Suprapubic skin (tissue), 4 donors: ENCODE data around the gene ZCCHC7. TPM values are rescaled to one million over a fixed set of nuclear protein-coding genes. Genes with fewer than 3 reads are reported as not detected.

ENCODE experiments used
- DNase-seq, 2 donors: peaks; one replicate each; pipeline ENCODE4 v3.0.0-alpha.2; 2019; ENCODE audit warnings: low spot score in 2 of 2
- H3K27ac ChIP-seq: fragments of 200-600 bp; sonication (generic); one replicate; pipeline ENCODE4 v1.5.1; 2019
- H3K27me3 ChIP-seq: fragments of 200-600 bp; sonication (generic); one replicate; pipeline ENCODE4 v1.5.1; 2019
- H3K36me3 ChIP-seq: fragments of 200-600 bp; sonication (generic); one replicate; pipeline ENCODE4 v1.5.1; 2019
- H3K4me1 ChIP-seq: fragments of 200-600 bp; sonication (generic); one replicate; pipeline ENCODE4 v1.5.1; 2019
- H3K4me3 ChIP-seq: fragments of 200-600 bp; sonication (generic); one replicate; pipeline ENCODE4 v1.5.1; 2019; ENCODE audit warnings: mild to moderate bottlenecking
- H3K9me3 ChIP-seq: fragments of 200-600 bp; sonication (generic); one replicate; pipeline ENCODE4 v1.5.1; 2019
- EP300 ChIP-seq: sonication (generic); formaldehyde crosslinking; IDR thresholded peaks from one replicate; pipeline ENCODE4 v1.6.1; 2017; ENCODE audit warnings: antibody characterized with exemption
- POLR2A ChIP-seq, 2 donors: fragments of 450-650 bp; IDR thresholded peaks; one replicate each; pipeline ENCODE4 v1.6.1; 2017; ENCODE audit warnings: antibody characterized with exemption in 2 of 2, mild to moderate bottlenecking in 2 of 2, moderate library complexity in 2 of 2
- POLR2AphosphoS5 ChIP-seq, 3 donors: sonication (generic); formaldehyde crosslinking; IDR thresholded peaks; one replicate each; pipeline ENCODE4 v1.6.1; 2017; ENCODE audit warnings: antibody characterized with exemption in 3 of 3
- WGBS: methylation state at CpG from one replicate; pipeline ENCODE4 v1.1.5; 2018; 5-methylcytosine and 5-hydroxymethylcytosine counted together
- total RNA-seq, 4 donors: library from RNA; depleted of rRNA; stranded (reverse); fragments of >200 nt; gene quantifications; one replicate each; pipeline ENCODE4 v1.1.0, GENCODE V29; 2016
- TF ChIP-seq, protein P1 (sequence below), 2 donors: fragments of 200-600 bp in 1 of 2; fragments of 450-650 bp in 1 of 2; sonication (generic) in 1 of 2; IDR thresholded peaks; one replicate each; pipeline ENCODE4 v1.5.1; 2016 to 2019; ENCODE audit warnings: antibody characterized with exemption in 2 of 2, mild to moderate bottlenecking in 1 of 2, moderate library complexity in 1 of 2

ZCCHC7 gene
- total RNA-seq, 4 donors from 2014 or later = 16.3 to 37.6 (median 20.4) TPM

DNA sequence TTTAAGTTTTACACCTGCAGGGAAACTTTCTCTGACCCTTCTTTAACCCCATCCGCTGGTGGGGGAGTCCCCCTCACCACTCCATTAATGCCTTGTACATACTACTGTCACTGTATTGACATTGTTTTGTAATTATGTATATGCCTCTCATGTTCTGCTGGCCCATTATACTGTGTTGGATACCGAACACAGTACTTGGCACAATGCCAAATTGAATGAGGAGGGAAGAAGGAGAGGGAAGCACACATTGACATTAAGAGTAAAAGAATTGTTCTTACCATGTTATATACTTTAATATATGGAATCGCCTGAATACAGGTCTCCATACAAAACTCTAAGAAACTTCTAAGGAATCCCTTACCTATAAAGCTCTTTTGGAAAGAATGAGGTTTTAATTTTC, 228.5 kb downstream of the ZCCHC7 start:
- no peak for DNase-seq
- no peak overlapping the region for H3K4me3 ChIP-seq
- no peak overlapping the region for H3K27ac ChIP-seq
- TF ChIP-seq EP300 (no peak), POLR2AphosphoS5 (IDR thresholded peaks at IDR 0.05) (no peak), POLR2A (IDR thresholded peaks at IDR 0.05) (no peak)
- TF ChIP-seq, protein P1, sequence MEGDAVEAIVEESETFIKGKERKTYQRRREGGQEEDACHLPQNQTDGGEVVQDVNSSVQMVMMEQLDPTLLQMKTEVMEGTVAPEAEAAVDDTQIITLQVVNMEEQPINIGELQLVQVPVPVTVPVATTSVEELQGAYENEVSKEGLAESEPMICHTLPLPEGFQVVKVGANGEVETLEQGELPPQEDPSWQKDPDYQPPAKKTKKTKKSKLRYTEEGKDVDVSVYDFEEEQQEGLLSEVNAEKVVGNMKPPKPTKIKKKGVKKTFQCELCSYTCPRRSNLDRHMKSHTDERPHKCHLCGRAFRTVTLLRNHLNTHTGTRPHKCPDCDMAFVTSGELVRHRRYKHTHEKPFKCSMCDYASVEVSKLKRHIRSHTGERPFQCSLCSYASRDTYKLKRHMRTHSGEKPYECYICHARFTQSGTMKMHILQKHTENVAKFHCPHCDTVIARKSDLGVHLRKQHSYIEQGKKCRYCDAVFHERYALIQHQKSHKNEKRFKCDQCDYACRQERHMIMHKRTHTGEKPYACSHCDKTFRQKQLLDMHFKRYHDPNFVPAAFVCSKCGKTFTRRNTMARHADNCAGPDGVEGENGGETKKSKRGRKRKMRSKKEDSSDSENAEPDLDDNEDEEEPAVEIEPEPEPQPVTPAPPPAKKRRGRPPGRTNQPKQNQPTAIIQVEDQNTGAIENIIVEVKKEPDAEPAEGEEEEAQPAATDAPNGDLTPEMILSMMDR (IDR thresholded peaks at IDR 0.05) = no peak
- no peaks in the 10 kb centered on the region for H3K9me3 ChIP-seq
- no peaks in the 10 kb centered on the region for H3K4me1 ChIP-seq
- WGBS = 74% methylated on average over 3 of the region's 3 CpGs
- H3K27me3 ChIP-seq = no peaks in the 10 kb centered on the region
- H3K36me3 ChIP-seq = peaks cover 16% of the 10 kb centered on the region

DNA sequence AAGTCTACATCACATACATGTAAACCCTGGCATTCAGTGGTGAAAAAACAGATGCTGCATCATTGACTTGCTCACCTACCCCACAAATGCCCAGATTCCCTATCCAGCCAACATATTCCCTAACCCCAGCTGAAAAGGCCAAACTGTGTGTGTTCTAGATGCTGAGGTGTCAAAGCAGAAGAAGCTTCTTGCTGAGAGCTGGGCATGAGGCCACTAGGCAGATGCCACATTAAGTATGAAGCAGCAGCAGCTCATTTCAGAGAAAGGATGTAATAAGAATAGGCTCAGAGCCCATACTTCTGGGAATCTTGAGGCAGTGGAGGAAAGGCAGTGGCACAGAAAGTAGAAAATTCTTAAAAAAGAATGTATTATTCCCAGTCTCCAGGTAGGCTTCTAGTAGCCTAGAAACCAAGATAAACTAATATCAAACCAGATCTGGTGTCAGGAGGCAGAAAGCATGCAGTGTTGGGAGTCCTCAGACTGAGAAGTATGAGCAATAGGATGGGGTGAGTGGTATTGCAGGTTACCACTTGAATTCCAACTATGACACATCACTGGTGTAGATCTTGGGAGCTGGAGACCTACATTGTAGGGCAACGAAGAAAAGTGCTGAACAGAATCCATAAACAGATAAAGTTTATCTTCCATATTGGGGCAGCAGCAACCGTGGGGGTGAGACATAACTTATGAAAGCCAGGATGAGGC, 230.3 kb downstream of the ZCCHC7 start:
- Histone ChIP-seq H3K36me3 (peaks cover 23% of the 10 kb centered on the region), H3K27ac (no peak overlapping the region), H3K4me3 (no peak overlapping the region), H3K9me3 (no peaks in the 10 kb centered on the region), H3K4me1 (no peaks in the 10 kb centered on the region), H3K27me3 (no peaks in the 10 kb centered on the region)
- DNase-seq = no peak
- WGBS = 87% methylated on average over 2 of the region's 2 CpGs
- TF ChIP-seq EP300 (no peak), POLR2A (IDR thresholded peaks at IDR 0.05) (no peak), POLR2AphosphoS5 (IDR thresholded peaks at IDR 0.05) (no peak)
- TF ChIP-seq, protein P1 (IDR thresholded peaks at IDR 0.05) = no peak

DNA sequence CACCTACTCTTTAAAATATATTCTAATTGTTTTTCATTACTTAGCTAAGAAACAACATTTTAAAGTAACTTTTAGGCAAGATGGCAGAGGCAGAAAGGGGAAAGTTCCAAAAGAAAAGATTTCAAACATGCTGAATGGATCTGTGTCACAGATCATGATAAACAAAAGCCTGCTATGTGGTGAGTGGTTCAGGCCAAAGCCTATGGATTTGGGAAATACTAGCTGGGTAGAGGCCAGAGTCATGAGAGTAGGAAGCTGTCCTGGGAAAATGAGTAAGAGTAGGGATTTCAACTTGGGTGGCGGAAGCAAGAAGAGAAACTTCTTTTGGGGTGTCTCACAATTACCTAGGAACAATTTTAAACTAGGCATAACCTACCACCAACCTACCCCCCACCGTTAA, 233.4 kb downstream of the ZCCHC7 start:
- Histone ChIP-seq H3K27ac (no peak overlapping the region), H3K4me1 (no peaks in the 10 kb centered on the region), H3K27me3 (no peaks in the 10 kb centered on the region), H3K9me3 (no peaks in the 10 kb centered on the region), H3K36me3 (peaks cover 35% of the 10 kb centered on the region), H3K4me3 (no peak overlapping the region)
- TF ChIP-seq, protein P1 (IDR thresholded peaks at IDR 0.05) = no peak
- no peak for TF ChIP-seq POLR2AphosphoS5 (IDR thresholded peaks at IDR 0.05)
- no peak for TF ChIP-seq POLR2A (IDR thresholded peaks at IDR 0.05)
- TF ChIP-seq EP300 = no peak
- DNase-seq = no peak
- 97% methylated on average over 2 of the region's 2 CpGs for WGBS

DNA sequence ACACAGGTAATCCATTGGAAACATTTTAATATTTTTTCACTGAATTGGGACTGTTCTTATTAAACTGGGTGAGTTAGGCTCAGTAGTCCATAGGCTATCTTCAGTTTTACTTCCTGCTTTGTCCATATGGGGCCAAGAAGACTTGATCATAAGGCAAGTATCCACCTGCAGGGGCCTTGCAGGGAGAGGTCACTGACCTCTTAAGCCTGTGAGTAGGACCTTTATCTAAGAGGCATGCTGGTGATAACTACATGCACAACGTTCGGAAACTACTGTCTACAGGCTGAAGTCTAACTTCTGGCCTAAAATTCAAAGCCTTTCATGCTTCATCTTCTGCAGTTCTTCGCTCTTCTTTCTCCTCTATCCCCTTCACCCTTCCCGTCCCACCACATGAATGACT, 242.1 kb downstream of the ZCCHC7 start:
- Histone ChIP-seq H3K27me3 (no peaks in the 10 kb centered on the region), H3K27ac (no peak overlapping the region), H3K4me3 (no peak overlapping the region), H3K9me3 (no peaks in the 10 kb centered on the region), H3K36me3 (no peaks in the 10 kb centered on the region), H3K4me1 (no peaks in the 10 kb centered on the region)
- no peak for DNase-seq
- 92% methylated on average over 4 of the region's 4 CpGs for WGBS
- TF ChIP-seq POLR2AphosphoS5 (IDR thresholded peaks at IDR 0.05) (no peak), POLR2A (IDR thresholded peaks at IDR 0.05) (no peak), EP300 (no peak)
- TF ChIP-seq, protein P1 (IDR thresholded peaks at IDR 0.05) = no peak

DNA sequence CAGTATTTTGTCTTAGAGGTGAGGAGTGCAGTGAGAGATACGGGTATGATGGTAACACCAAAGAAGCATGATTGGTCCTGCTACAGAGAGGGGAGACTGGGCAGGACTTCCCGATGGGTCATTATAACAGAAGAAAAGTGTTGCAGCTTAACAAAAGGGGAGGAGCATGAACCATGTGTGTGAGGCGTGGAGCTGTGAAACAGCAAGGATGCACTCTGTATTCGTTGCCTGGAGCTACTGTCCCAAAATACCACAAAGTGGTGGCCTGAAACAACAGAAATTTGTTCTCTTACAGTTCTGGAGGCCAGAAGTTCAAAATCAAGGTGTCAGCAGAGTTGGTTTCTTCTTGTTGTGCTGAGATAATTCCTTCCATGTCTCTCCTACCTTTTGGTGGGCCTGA, 242.8 kb downstream of the ZCCHC7 start:
- Histone ChIP-seq H3K27ac (no peak overlapping the region), H3K27me3 (no peaks in the 10 kb centered on the region), H3K4me1 (no peaks in the 10 kb centered on the region), H3K9me3 (no peaks in the 10 kb centered on the region), H3K4me3 (no peak overlapping the region), H3K36me3 (no peaks in the 10 kb centered on the region)
- no peak for DNase-seq
- TF ChIP-seq POLR2A (IDR thresholded peaks at IDR 0.05) (no peak), POLR2AphosphoS5 (IDR thresholded peaks at IDR 0.05) (no peak), EP300 (no peak)
- TF ChIP-seq, protein P1 (IDR thresholded peaks at IDR 0.05) = no peak
- WGBS = 86% methylated on average over 4 of the region's 4 CpGs
